OCI-LY1 (cell line): ENCODE measurements around the gene SPACA5.

ENCODE experiments used
- CTCF ChIP-seq: fragments of 200-600 bp; sonication (generic), shearing (Covaris generic); IDR thresholded peaks from 2 replicates; pipeline ENCODE4 v1.5.1; 2017; ENCODE audit warnings: mild to moderate bottlenecking, antibody characterized with exemption, low read length, moderate library complexity, mixed read lengths
- EZH2 ChIP-seq: fragments of 200-600 bp; sonication (generic), shearing (Covaris generic); IDR thresholded peaks from 2 replicates; pipeline ENCODE4 v1.8.0; 2017; ENCODE audit warnings: borderline replicate concordance, mixed run types, mild to moderate bottlenecking, antibody characterized with exemption, low read length, moderate library complexity, mixed read lengths

- no peak for TF ChIP-seq CTCF
- no peak for TF ChIP-seq EZH2
Observed at GRCh38 chrX:47976254-47977151, 30.3 kb upstream of the SPACA5 start.
